Vagina (tissue), 2 donors: ENCODE results near the gene C1orf216.

ENCODE experiments used
- CTCF ChIP-seq, 3 experiments: fragments of 450-650 bp in 2 of 3; fragments of 200-600 bp in 1 of 3; sonication (generic) in 1 of 3; IDR thresholded peaks; one replicate each; pipeline ENCODE4 v1.5.1; 2017 to 2019; ENCODE audit warnings: antibody characterized with exemption in 3 of 3, mild to moderate bottlenecking in 2 of 3, moderate library complexity in 2 of 3
- POLR2A ChIP-seq, 2 donors: fragments of 450-650 bp; IDR thresholded peaks; one replicate each; pipeline ENCODE4 v1.6.1; 2017; ENCODE audit warnings: antibody characterized with exemption in 2 of 2, mild to moderate bottlenecking in 2 of 2, moderate library complexity in 2 of 2
- POLR2AphosphoS5 ChIP-seq, 2 donors: sonication (generic); formaldehyde crosslinking; IDR thresholded peaks; one replicate each; pipeline ENCODE4 v1.9.0; 2017; ENCODE audit warnings: antibody characterized with exemption in 2 of 2, mild to moderate bottlenecking in 2 of 2, low read depth in 1 of 2; ENCODE audit not compliant: insufficient read depth in 1 of 2

GRCh38 chr1:35718492-35719336 lies at the start of gene C1orf216:
- TF ChIP-seq CTCF (IDR thresholded peaks at IDR 0.05) (no peak), POLR2A (IDR thresholded peaks at IDR 0.05) (peak in 1 of 2 donors; percentile 37), POLR2AphosphoS5 (IDR thresholded peaks at IDR 0.05; ENCODE audit: insufficient read depth in 1 of 2, low read depth in 1 of 2) (peak in 1 of 2 donors; percentile 68)
